OCI-LY7 (cell line): ENCODE results near the gene SERPINE2.

Experiments used
- CTCF ChIP-seq: fragments of 200-600 bp; sonication (generic); conservative IDR thresholded peaks from 2 replicates; pipeline ENCODE4 v1.5.1; 2014; ENCODE audit warnings: mild to moderate bottlenecking, antibody characterized with exemption, low read length, moderate library complexity, mixed read lengths
- EZH2phosphoT487 ChIP-seq: fragments of 200-600 bp; sonication (generic); IDR thresholded peaks from 2 replicates; pipeline ENCODE4 v1.6.1; 2018; ENCODE audit warnings: low read depth, borderline replicate concordance, mild to moderate bottlenecking, mixed run types, antibody characterized with exemption, low read length, moderate library complexity, mixed read lengths

GRCh38 chr2:223980803-223981202, 58.3 kb downstream of the SERPINE2 start:
- TF ChIP-seq CTCF (no peak), EZH2phosphoT487 (no peak)
